Pulmonary artery endothelial cell (primary cell): ENCODE measurements around the gene PCARE. TPM values are rescaled to one million over a fixed set of nuclear protein-coding genes. Genes with fewer than 3 reads are reported as not detected.
"Not testable (repeated sequence)": the region's sequence is repeated elsewhere in the genome, so short reads cannot be mapped to it uniquely, and the experiment has no call there.

Source experiments
- DNase-seq: peaks from one replicate; pipeline ENCODE4 v3.0.0-alpha.2; 2011; ENCODE audit warnings: low read depth, low spot score
- total RNA-seq: library from RNA; depleted of rRNA; stranded (reverse); fragments of >200 nt; gene quantifications from 2 replicates; pipeline ENCODE4 v1.2.3, GENCODE V29; 2014

Gene PCARE
- total RNA-seq: not detected in 2 replicates

GRCh38 chr2:29074411-29074810 lies at the start of gene PCARE:
PCARE (minus strand) TSS chr2:29074523; CDS start chr2:29074261, 262 bp downstream.
- no peak for DNase-seq

GRCh38 chr2:29123617-29124349 lies 49.5 kb upstream of the PCARE start:
- DNase-seq: no peak

GRCh38 chr2:29120846-29121245 lies 46.5 kb upstream of the PCARE start:
- no peak for DNase-seq

GRCh38 chr2:29119211-29119610 lies 44.9 kb upstream of the PCARE start:
- no peak for DNase-seq

- DNase-seq: peak; percentile 60
Observed at GRCh38 chr2:29117636-29118303, 43.4 kb upstream of the PCARE start.

GRCh38 chr2:29115797-29116781 lies 41.8 kb upstream of the PCARE start:
- no peak for DNase-seq

GRCh38 chr2:29114946-29115609 lies 40.8 kb upstream of the PCARE start, which contains the start of gene CLIP4:
CLIP4 (plus strand) TSS chr2:29115415; CDS start chr2:29121389, 5,974 bp downstream.
- DNase-seq: no peak

GRCh38 chr2:29114586-29114945 lies 40.2 kb upstream of the PCARE start:
- no peak for DNase-seq

- DNase-seq: no peak
Observed at GRCh38 chr2:29113891-29114321, 39.6 kb upstream of the PCARE start.

- DNase-seq: no peak
Observed at GRCh38 chr2:29113027-29113686, 38.8 kb upstream of the PCARE start.

- no peak for DNase-seq
Observed at GRCh38 chr2:29112379-29112778, 38.1 kb upstream of the PCARE start.

GRCh38 chr2:29110916-29111535 lies 36.7 kb upstream of the PCARE start:
- no peak for DNase-seq

- no peak for DNase-seq
Observed at GRCh38 chr2:29109246-29109645, 34.9 kb upstream of the PCARE start.

GRCh38 chr2:29108225-29108624 lies 33.9 kb upstream of the PCARE start:
- no peak for DNase-seq

- not testable (repeated sequence) for DNase-seq
Observed at GRCh38 chr2:29107547-29107946, 33.2 kb upstream of the PCARE start.

GRCh38 chr2:29106980-29107388 lies 32.7 kb upstream of the PCARE start:
- DNase-seq: no peak

GRCh38 chr2:29106256-29106655 lies 31.9 kb upstream of the PCARE start:
- no peak for DNase-seq

GRCh38 chr2:29105375-29105774 lies 31.1 kb upstream of the PCARE start:
- no peak for DNase-seq

- no peak for DNase-seq
Observed at GRCh38 chr2:29104688-29105087, 30.4 kb upstream of the PCARE start.

- no peak for DNase-seq
Observed at GRCh38 chr2:29100564-29100963, 26.2 kb upstream of the PCARE start.
